GM12874 (cell line): ENCODE measurements around the gene VPS45.

Source experiments
- CTCF ChIP-seq: IDR thresholded peaks from 2 replicates; pipeline ENCODE4 v1.5.1; 2011; ENCODE audit warnings: low read depth, mild to moderate bottlenecking, control low read depth, low read length, moderate library complexity; ENCODE audit not compliant: insufficient read depth

VPS45 gene

DNA sequence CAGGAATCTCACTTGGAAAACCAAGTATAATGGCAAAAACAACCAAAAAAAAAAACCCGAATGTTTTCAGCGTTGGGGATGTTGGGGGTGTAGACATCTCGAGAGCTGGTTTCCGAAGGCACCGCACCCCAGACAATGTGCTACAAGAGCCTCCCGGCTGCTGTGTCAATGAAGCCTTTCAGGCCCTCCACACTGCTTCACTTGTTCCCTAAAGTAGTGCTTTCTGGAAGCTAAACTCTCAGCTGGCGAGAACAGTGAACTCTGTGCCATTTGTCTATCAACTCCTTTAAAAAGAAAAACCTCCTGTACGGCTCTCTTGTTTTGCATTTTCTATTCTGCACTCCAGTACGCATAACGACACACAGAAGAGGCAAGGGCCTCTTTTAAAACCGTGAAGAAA lies 114.7 kb downstream of the VPS45 start:
- TF ChIP-seq CTCF: no peak

GRCh38 chr1:150183061-150183460 lies 115.5 kb downstream of the VPS45 start:
- TF ChIP-seq CTCF: no peak

DNA sequence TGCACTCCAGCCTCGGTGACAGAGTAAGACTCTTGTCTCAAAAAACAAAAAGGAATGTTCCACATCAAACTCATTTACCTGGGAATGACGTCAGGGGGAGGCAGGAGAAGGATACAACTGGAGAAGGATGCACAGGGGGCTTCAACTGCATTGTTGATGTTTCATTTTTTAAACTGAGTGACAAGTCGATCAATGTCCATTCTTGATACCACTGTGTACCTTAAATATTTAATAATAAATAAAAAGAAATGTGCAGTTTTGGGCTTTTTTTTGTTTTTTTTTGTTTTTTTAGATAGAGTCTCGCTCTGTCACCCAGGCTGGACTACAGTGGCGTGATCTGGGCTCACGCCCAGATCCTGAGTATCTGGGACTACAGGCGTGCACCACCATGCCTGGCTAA lies 117.9 kb downstream of the VPS45 start:
- TF ChIP-seq CTCF: no peak

- TF ChIP-seq CTCF: peak; percentile 21; the same call in 1 of the 2 replicates
Observed at GRCh38 chr1:150186789-150187559, 119.4 kb downstream of the VPS45 start.

DNA sequence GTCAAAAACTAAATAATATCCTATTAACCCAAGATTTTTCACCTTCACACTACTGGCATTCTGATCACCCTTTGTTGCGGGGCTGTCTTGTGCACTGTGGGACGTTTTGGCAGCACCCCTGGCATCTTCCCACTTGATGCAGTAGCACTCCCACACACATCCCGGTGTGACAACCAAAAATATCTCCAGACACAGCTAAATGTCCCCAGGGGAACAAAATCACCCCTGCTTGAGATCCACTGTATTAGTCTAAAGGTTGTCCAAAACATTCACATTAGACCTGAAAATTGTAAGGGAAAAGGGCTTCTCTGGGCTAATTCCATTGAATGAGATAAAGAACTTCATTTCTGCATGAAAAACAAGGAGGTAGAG lies 120.0 kb downstream of the VPS45 start:
- TF ChIP-seq CTCF: no peak

GRCh38 chr1:150192012-150192411 lies 124.4 kb downstream of the VPS45 start:
- TF ChIP-seq CTCF: no peak

DNA sequence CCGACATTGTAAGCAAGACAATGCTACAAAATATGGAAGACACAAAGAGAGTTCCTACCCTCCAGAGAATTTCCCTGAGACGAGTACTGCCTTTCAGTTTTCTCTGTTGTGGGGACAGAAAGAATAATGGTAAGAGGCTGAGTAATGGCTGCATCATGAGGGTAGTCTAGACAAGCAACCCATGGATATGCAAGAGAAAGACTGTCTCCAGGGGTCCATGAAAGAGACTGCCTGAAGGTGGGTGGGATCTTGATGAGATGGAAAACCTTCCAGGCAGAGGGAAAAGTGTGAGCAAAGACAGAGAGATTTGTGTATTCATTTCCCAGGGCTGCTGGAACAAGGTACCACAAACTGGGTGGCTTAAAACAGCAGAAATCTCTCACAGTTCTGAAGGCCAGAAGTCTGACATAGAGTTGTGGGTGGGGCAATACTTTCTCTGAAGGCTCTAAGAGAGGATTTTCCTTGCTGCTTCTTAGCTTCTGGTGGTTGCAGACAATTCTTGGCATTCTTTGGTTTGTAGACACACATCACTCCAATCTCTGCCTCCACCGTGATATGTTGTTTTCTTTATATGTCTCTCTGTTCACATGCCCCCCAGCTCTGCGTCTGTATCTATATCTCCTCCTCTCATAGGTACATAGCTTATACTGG lies 126.9 kb downstream of the VPS45 start:
- TF ChIP-seq CTCF: no peak
